ENCODE results near the gene STAC.
"Not testable (repeated sequence)": the region's sequence is repeated elsewhere in the genome, so short reads cannot be mapped to it uniquely, and the experiment has no call there.

The STAC gene

GRCh38 chr3:36411587-36411986 is 31.3 kb downstream of the STAC start:
- DNase-seq (ENCODE audit: low read depth in 2 of 2): no peak

DNA sequence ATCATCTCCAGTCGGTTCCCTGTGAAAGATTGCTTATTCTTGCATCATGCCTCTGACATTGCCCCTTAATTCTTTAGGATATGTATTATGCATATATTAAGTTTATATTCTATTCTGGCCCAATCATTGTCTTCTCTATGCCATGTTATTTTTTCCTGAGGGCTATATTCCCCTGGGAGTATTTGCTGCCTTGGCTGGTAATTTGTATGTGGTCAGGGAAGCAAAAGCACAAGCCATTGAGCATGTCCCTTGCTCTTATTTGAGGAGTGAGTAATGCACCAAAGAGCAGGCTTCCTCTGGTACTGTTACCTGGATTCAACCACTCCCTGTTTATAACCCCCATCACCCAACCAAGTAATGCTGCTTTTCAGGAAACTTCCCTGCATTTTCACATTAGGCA is 36.3 kb downstream of the STAC start:
- no peak for DNase-seq (ENCODE audit: low read depth in 2 of 2)

DNA sequence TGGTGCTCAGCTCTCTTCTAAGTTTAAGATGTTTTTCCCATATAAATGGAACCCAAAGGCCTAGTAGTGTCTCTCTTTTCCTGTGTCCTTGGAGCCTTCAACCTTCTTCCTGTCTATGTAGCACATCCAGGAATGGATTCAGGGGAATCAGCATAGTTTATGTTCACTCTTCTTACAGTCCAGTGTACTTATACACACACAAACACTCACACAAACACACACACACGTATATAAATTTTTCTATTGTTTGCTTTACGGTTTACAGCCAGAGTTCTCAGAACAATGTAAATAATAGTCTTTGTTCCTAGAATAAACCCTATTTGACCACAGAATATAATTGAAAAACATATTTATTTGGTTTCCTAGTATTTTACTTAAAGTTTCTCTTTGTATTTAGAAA is 36.9 kb downstream of the STAC start:
- no peak for DNase-seq (ENCODE audit: low read depth in 2 of 2)

- DNase-seq (ENCODE audit: low read depth in 2 of 2): no peak
Observed at GRCh38 chr3:36418296-36418695, 38.0 kb downstream of the STAC start.

DNA sequence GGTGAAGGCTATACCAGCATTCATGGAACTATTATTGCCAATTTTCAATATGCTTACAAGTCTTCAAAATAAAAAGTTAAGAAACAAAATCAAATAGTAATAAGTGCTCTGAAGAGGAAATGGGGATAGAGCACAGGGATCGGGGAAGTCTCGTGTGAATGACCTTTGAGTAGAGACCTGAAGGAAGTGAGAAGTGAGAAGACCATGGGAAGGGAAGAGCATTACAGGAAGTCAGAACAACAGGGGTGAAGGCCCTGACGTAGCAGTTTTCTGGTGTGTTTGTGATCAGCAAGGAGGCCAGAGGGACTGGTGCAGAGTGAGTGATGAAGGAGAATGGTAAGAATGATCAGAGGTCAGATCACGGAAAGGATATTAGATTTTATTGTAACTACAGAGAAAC is 48.1 kb downstream of the STAC start:
- no peak for DNase-seq (ENCODE audit: low read depth in 2 of 2)

- DNase-seq (ENCODE audit: low read depth in 2 of 2): no peak
Observed at GRCh38 chr3:36429986-36430485, 49.7 kb downstream of the STAC start.

- DNase-seq (ENCODE audit: low read depth in 2 of 2): no peak
Observed at GRCh38 chr3:36433511-36433910, 53.2 kb downstream of the STAC start.

DNA sequence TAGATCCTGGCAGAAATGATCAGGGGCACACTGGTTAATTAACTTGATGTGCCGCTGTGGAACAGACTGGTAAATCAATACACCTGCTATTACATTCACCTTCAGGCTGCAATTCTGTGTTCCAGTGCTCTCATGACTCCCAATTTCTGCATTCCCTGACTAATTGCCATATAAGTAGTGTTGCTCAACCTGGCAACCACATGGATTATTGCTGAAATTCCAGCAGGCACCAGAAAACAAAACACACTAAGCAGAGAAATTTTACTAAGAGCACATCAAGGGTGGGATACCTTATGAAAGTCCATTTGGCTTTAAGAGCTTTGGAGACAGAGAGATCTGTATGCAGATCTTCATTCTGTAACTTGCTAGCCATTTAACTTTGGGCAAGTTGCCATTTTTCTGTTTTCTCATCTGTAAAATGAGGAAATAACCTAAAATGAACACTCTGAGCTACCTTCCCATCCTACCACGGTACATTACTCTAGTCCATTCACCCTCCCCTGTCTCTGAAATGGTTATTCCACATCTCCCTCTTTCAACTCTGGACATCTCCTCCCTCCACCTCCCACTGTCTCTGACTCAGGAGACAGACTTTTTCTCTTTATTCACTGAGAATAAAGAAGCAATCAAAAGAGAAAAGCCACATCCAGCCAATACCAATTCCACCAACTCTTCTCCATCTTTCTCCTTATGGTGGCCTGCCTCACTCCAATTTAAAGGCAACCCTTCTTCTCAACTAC is 54.6 kb downstream of the STAC start:
- DNase-seq (ENCODE audit: low read depth in 2 of 2): no peak

DNA sequence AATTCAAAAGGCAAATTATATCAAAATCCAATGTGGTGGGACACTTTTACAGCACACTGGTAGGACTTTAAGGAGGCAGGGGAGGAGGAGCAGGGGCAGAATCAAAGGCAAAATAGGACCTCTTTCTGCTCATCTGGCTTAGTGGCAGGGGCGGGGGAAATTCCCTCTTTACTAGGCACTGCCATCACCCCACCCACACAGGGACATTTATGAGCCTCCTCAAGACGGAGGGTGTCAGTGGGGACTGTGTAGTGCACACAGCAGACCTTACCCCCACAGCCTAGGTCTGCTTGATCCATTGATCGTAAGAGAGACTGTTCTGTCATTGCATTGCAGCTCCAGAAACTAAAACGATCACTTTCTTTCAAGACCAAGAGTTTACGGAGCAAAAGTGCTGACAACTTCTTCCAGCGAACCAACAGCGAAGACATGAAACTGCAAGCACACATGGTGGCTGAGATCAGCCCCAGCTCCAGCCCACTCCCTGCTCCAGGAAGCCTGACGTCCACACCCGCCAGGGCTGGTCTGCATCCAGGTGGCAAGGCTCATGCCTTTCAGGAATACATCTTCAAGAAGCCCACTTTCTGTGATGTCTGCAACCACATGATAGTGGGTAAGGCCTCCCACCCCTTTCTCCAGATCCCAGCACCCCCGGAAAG is 62.9 kb downstream of the STAC start:
- DNase-seq (ENCODE audit: low read depth in 2 of 2): no peak

DNA sequence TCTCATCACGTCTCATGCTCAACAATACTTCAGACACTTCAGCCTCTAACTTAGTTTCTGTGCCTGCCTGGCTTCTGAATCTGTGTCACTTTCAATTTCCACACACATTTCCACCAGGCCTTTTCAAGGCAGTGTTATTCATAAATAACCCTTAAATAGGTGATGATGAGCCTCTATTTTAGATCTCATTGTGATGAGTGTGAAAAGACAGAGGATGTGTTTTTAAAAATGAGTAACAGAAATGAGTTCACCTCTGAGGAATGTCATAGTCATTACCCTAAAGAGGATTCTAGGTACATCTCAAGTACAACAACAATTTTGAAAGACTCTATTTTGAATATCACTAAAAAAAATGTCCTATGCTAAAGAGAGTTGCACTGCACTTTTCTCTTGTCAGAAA is 64.6 kb downstream of the STAC start:
- DNase-seq (ENCODE audit: low read depth in 2 of 2): no peak

GRCh38 chr3:36446276-36446675 is 66.0 kb downstream of the STAC start:
- no peak for DNase-seq (ENCODE audit: low read depth in 2 of 2)

GRCh38 chr3:36447061-36447460 is 66.8 kb downstream of the STAC start:
- no peak for DNase-seq (ENCODE audit: low read depth in 2 of 2)

DNA sequence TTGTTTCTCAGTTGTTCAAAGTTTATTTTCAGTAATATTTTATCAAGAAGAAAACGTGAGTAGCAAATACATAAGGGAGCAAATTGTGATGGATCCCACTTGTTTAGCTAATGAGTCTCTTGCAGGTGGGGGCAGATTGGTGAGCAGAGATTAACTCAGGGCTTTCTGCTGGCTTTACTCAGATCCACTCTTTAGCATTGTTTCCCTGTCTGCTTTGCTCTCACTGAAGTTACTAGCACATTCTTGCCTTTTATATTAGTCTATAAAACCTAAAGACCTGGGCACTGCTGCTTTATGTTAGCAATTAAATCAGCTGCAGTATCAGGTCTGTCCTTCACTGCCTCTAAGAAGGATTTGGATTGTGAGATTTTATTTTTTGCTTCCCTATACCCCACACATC is 71.5 kb downstream of the STAC start:
- no peak for DNase-seq (ENCODE audit: low read depth in 2 of 2)

DNA sequence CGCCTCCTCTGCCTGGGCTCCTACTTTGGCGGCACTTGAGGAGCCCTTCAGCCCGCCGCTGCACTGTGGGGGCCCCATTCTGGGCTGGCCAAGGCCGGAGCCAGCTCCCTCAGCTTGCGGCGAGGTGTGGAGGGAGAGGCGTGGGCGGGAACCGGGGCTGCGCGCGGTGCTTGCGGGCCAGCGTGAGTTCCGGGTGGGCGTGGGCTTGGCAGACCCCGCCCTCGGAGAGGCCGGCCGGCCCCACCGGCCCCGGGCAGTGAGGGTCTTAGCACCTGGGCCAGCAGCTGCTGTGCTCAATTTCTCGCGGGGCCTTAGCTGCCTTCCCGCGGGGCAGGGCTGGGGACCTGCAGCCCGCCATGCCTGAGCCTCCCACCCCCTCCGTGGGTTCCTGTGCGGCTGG is 72.9 kb downstream of the STAC start:
- not testable (repeated sequence) for DNase-seq (ENCODE audit: low read depth in 2 of 2)

DNA sequence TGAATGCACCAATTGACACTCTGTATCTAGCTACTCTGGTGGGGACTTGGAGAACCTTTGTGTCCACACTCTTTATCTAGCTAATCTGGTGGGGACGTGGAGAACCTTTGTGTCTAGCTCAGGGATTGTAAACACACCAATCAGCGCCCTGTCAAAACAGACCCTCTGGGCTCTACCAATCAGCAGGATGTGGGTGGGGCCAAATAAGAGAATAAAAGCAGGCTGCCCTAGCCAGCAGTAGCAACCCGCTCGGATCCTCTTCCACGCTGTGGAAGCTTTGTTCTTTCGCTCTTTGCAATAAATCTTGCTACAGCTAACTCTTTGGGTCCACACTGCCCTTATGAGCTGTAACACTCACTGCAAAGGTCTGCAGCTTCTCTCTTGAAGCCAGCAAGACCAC is 73.6 kb downstream of the STAC start:
- not testable (repeated sequence) for DNase-seq (ENCODE audit: low read depth in 2 of 2)

- DNase-seq (ENCODE audit: low read depth in 2 of 2): no peak
Observed at GRCh38 chr3:36455406-36455805, 75.1 kb downstream of the STAC start.

DNA sequence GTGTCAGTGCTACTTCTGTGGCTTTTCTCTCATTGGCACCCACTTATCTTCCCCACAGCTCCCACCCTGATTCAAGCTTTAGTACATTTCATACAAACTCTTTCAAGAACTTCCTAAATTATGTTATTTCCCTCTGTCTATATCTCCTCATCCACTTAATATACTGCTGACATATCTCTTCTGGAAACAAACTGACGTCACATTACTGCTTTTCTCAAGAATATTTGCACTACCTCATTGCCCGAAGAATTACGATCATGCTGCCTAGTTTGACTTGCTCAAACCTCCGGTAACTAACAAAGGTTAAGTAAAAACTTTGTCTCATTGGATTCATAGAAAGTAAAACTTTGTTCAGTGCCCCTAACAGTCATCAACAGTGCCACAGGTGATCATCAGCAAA is 76.5 kb downstream of the STAC start:
- DNase-seq (ENCODE audit: low read depth in 2 of 2): no peak

DNA sequence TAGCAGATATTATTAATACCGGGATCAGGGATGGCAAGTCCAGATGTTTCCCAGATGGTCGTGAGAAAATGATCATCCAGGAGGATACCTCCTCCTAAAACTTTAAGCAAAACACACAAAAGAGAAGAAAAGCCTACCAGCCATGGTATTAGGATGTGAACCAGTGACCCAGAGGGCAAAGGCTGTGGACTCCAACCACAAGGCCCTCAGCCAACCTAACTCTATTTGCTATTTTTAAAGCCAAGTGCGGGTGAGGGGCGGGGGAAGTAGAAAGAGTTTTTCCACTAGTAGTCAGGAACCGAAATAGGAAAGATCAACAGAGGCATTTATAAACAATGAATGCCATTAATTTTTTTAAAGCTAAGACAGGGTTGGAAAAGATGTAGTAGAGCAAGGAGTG is 77.4 kb downstream of the STAC start:
- DNase-seq (ENCODE audit: low read depth in 2 of 2): no peak

GRCh38 chr3:36459177-36459576 is 78.9 kb downstream of the STAC start:
- DNase-seq (ENCODE audit: low read depth in 2 of 2): no peak

GRCh38 chr3:36461597-36461996 is 81.3 kb downstream of the STAC start:
- DNase-seq (ENCODE audit: low read depth in 2 of 2): no peak

- DNase-seq (ENCODE audit: low read depth in 2 of 2): not testable (repeated sequence)
Observed at GRCh38 chr3:36472045-36472444, 91.7 kb downstream of the STAC start.

DNA sequence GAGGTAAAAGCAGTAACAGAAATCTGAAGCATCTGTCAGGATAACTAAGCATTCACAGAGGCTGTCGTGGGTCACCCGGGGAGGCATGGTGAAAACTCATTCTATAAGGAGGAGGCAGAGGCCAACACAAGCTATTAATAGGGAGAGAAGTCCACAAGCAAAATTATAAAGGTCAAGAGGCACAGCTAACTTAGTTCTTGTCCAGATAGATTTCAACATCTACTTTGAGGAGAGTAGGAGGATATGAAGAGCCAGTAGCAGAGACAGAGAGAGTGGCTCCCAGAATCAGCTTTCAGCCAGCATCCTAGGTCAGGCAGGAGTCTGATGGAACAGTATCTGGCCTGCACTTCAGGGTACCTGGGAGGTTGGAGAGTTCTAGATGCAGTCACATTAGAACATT is 95.3 kb downstream of the STAC start:
- no peak for DNase-seq (ENCODE audit: low read depth in 2 of 2)

DNA sequence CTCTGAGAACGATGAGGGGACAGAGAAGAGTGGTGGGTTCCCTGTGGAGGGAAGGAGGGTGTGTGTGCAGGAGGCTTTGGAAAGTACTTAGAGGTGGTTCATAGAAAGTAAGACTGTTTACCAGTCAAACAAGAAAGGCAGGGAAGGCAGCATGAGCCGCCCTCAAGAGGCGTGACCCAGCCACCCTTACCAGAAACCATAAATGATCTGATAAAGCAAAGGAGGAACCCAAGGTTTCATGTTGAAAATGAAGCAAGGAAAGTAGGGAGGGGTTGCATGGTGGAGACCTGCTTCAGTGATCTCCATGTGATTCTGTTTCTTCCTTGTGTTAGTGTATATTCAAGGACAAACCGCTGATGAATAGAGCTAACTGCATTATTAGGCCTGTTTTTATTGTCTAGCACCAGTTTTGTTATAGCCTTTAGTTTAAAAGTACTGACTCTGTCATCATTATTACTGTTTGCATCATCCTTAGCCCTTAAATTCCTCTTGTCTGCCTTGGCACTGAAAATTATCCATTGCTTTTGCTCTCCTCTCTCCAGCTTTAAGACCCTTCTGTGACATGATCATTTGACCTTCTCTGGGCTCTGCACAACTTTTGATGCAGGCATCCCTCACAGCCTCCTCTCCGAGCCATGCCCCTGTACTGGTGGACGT is 96.1 kb downstream of the STAC start:
- no peak for DNase-seq (ENCODE audit: low read depth in 2 of 2)
